OCI-M2 (cell line): ENCODE results near the gene SLC34A3.

ENCODE experiments used
- DNase-seq: peaks from one replicate; lab custom pipeline; 2025; ENCODE audit not compliant: unreplicated experiment; lab: John Stamatoyannopoulos, UW

The SLC34A3 gene

GRCh38 chr9:137230705-137231371 lies at the start of gene SLC34A3:
TSS of gene SLC34A3 (plus strand) at chr9:137230901. CDS start at chr9:137231703, 802 bp downstream.
- DNase-seq: no peak

DNA sequence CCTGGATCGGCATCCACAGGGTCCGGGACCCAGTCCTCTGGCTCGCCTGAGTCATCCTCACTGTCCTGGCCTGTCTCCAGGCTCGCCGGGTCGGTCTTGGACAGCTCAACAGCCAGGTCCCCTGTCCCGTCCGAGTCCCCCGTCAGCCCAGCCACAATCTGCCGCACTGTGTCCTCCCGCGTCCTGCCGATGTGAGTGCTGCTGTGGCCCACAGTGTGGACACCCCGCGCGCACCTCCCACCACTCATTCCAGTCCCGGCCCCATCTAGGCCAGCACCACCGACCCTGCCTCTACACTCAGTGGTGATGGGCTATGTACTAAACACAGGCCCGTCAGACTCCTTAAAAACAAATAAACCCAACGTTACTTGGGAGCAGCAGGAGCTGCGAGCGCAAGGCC lies 49.0 kb upstream of the SLC34A3 start:
- no peak for DNase-seq

DNA sequence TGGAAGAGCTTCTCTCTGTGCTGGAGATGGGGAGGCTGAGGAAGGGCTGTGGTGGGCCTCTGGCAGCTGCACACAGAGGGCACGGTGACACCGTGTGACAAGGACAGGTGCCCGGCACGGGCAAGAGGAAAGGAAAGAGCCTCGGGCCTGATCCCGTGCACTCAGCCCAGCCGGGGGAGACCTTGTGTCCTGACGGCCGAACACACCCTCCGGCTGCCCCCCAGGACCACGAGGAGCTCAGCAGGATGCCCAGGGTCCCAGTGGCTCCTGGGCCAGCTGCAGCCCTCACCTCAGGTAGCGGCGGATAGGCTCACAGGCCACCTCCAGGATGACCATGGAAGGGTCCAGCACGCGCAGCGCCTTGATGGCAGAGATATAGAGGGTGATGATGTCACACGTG lies 47.9 kb upstream of the SLC34A3 start:
- DNase-seq: no peak

GRCh38 chr9:137183980-137184595 lies 46.6 kb upstream of the SLC34A3 start:
- DNase-seq: no peak

DNA sequence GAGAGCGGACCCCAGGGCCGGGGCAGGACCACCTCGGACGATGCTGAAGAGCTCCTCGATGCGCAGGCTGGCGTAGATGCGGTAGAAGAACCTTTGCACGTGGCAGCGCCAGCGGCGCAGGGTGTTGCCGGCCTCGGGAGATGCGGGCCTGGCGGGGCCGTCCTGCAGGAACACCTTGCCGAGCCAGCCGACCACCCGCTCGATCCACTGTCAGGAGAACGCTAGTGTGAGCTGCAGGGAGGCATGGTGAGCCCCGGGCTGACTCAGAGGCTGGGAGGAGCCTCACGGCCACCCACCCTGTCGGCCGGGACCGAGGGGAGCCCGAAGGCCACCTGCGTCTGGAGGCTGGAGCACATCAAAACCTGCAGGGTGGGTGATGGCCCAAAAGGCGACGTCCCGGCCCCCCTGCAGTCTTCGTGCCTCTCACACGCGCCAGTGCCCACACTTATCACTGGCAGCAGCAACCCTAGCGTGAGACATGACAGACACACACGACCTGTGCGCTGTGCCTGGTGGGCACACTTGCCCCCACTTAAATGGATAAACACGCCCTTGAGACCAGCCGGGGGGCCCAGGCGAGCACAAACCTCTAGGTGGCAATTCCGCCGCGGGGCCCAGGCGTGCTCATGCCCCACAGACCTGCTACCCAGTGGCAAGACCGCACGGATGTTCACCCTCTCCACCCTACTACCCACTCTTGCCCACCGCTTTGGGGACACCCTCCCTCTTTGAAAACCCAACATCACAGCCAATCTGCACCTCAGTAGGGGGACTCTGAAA lies 45.6 kb upstream of the SLC34A3 start:
- DNase-seq: no peak

DNA sequence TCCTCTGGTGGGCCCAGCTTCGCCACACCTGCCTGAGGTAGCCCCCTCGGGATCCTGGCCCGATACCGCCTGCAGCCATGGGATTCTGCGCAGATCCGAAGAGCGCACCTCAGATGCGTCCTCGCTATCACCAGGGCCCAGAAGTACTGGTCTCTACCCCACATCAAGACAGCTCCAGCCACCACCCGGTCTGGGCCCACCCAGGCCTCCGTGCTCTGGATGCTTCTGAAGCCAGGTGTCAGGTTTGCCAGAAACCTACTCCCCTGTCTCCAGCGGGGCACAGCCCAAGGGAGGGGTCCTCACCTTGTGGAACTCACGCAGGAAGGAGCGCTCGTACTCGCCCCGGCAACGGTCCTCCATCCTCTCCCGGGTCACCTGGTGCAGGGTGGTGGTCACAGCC lies 44.8 kb upstream of the SLC34A3 start:
- no peak for DNase-seq

GRCh38 chr9:137186385-137186784 lies 44.3 kb upstream of the SLC34A3 start:
- DNase-seq: no peak

GRCh38 chr9:137187386-137187785 lies 43.3 kb upstream of the SLC34A3 start:
- DNase-seq: no peak

DNA sequence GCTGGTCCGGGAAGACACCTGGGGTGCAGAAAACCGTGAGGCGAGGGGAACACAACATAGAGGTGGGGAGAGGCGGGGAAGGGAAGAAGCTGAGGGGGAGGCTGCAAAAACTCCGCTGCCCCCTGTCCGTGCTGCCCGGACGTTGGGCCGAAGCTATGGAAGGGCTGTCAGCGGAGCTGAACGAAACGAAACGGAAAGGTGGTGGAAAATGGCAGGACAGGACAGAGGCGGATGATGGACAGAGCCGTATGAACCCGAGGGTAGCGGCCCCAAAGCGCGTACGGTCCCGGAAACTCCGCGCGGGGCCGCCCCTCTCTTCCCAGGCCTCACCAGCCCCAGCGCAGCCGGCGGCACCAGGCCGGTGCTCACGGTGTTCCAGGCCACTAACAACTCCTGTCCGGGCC lies 42.6 kb upstream of the SLC34A3 start:
- no peak for DNase-seq

DNA sequence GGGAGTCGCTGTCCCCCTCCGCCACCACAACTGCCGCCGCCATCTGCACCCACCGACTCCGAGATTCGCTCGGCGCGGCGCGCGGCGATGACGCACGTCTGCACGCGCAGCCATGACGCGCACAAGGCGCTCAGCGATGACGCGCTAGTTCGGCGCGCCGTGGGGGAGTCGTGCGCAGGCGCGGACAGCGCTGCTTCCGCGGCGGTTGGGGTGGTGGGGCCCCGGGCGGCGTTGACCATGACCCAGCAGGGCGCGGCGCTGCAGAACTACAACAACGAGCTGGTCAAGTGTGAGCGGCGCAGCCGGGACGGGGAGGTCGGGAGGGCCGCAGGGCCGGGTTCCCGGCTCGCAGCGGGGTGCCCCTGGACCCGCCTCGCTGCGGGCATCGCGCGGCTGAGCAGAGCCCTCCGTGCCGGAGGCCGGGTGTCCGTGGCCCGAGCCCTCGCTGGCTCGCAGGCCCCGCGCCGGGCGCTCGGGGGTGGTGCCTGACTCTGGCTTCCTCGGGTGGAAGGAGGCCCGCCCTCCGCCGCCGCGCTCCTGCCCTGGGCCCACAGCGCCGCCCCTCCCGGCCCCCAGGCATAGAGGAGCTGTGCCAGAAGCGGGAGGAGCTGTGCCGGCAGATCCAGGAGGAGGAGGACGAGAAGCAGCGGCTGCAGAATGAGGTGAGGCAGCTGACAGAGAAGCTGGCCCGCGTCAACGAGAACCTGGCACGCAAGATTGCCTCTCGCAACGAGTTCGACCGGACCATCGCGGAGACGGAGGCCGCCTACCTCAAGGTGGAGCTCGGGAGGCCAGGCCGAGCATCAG lies 42.0 kb upstream of the SLC34A3 start, which contains the start of the genes ANAPC2 and SSNA1:
TSS of gene ANAPC2 (minus strand) at position 71 of the 807 bp plus-strand sequence. CDS start at position 43, 28 bp downstream.
TSS of gene SSNA1 (plus strand) at position 187 of the 807 bp plus-strand sequence. CDS start at position 238, 51 bp downstream.
- DNase-seq: peak; percentile 39

GRCh38 chr9:137189297-137190295 lies 41.1 kb upstream of the SLC34A3 start:
- DNase-seq: no peak

GRCh38 chr9:137190315-137190856 lies 40.3 kb upstream of the SLC34A3 start:
- no peak for DNase-seq

GRCh38 chr9:137191245-137191644 lies 39.5 kb upstream of the SLC34A3 start:
- DNase-seq: no peak

DNA sequence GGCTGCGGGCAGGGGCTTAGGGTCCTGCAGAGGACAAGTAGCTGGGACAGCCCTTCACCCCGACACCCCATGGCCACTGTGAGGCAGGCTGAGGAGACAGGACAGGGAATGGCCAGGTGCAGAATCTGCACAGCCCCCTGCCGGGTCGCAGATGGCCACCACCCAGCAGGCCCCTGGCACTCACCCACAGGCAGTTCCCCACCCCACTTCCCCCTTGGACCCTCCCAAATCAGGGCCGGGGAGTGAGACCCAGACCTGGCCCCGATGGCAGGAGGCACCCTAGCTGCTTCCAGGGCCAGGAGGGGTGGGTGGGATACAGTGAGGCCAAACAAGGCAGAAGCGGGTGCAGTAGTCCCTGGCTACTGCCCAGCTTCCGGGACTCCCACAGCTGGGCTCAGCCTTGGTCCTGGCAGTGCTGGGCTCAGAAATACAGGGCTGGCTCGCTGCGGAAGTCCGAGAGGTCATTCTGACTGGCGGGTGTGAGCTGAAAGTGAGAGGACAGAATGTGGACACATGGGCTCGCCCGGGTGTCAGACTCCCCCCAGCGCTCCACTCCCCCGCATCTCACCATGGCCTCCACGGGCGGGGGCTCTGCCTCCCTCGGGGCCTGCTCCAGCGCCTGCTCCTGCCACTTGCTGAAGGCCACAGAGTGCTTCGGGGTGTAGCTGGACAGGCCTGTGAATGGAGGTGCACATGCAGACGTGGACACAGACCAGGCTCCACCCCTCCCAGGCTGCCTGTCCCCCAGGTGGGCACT lies 38.8 kb upstream of the SLC34A3 start:
- DNase-seq: no peak

DNA sequence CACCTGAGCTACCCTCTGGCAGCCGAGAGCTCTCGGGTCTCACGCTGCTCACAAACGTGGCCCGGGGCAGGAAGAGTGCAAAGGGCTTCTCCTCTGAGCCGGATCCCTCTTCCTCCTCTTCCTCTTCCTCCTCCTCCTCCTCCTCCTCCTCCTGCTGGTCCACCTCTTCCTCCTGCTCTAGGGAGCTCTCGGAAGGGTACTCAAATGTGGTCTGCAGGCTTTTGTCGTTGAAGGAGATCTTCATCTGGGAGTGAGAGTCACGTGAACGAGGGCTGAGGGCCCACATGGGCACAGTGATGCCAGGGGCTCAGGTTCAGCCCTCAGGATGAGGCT lies 38.3 kb upstream of the SLC34A3 start:
- DNase-seq: no peak

DNA sequence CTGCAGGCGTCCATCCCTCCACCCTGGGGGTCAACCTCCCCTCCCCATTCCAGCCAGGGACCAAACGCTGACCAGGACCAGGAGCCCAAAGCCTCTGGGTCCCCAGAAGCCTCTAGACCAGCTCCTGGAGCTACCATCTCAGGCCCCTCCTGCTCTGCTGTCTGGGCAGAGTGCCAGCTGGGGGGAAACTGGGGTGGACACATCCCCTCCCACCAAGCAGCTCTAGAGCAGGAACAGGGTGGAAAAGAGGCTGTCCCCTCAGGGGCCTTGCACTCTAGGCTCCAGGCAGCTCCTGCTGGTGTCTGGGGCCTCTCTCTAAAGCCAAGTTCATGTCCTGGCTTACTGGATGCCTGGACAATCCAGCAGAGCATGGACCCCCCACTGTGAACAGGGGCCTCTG lies 37.8 kb upstream of the SLC34A3 start:
- no peak for DNase-seq

DNA sequence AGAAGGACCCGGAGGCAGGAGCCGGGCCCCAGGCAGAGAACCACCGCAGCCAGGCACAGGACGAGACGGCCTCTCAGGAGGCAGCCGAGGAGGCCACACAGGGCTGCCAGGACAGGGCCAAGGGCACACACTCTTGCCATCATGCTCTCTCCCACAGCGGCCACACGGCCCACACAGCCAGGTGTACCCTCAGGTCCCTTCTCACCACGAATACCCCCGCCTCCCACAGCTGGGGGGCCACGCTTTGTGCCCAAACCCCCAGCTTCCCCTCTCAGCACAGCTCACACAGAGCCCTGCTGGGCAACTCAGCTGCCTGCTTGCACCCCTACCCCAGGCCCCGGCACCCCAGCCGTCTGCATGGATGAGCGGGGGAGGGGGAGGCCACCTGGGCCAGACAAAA lies 36.9 kb upstream of the SLC34A3 start:
- no peak for DNase-seq

GRCh38 chr9:137194388-137194787 lies 36.3 kb upstream of the SLC34A3 start:
- no peak for DNase-seq

DNA sequence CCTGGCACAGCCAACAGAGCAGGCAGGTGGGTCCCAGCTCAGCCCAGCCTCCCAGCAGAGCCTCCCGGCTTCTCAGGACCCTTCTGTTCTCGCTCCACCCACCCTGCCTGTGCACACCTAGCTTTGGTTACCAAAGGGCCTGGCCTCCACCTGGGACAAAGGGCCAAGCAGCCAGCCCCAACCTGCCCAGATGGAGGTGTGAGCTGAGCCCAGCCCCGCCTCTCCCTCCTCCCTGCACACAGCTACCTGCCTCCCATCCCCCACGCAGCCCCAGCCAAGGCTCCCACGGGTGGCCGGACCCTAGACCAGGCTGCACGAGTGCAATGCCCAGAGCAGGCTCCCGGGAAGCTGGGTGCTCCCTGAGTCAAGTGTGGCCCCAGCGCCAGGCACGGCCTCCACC lies 35.8 kb upstream of the SLC34A3 start:
- DNase-seq: no peak
